ENCODE measurements around the gene NUP58.

The NUP58 gene

GRCh38 chr13:25378528-25378927, 77.1 kb downstream of the NUP58 start:
- no peak for DNase-seq

GRCh38 chr13:25379011-25379410, 77.6 kb downstream of the NUP58 start:
- DNase-seq: no peak

GRCh38 chr13:25380082-25380481, 78.7 kb downstream of the NUP58 start:
- DNase-seq: no peak

GRCh38 chr13:25380741-25381324, 79.4 kb downstream of the NUP58 start:
- DNase-seq: no peak

GRCh38 chr13:25384758-25385410, 83.5 kb downstream of the NUP58 start:
- no peak for DNase-seq

GRCh38 chr13:25391932-25392331, 90.5 kb downstream of the NUP58 start:
- DNase-seq: no peak

All from stimulated activated CD4-positive, alpha-beta T cell treated with anti-CD3 and anti-CD28 coated beads, Interleukin-12 subunit alpha, Interleukin-12 subunit beta, amount 100 ng/mL, for 4 hours (primary cell).